Measurements from ENCODE around the gene PRR14.

DNA sequence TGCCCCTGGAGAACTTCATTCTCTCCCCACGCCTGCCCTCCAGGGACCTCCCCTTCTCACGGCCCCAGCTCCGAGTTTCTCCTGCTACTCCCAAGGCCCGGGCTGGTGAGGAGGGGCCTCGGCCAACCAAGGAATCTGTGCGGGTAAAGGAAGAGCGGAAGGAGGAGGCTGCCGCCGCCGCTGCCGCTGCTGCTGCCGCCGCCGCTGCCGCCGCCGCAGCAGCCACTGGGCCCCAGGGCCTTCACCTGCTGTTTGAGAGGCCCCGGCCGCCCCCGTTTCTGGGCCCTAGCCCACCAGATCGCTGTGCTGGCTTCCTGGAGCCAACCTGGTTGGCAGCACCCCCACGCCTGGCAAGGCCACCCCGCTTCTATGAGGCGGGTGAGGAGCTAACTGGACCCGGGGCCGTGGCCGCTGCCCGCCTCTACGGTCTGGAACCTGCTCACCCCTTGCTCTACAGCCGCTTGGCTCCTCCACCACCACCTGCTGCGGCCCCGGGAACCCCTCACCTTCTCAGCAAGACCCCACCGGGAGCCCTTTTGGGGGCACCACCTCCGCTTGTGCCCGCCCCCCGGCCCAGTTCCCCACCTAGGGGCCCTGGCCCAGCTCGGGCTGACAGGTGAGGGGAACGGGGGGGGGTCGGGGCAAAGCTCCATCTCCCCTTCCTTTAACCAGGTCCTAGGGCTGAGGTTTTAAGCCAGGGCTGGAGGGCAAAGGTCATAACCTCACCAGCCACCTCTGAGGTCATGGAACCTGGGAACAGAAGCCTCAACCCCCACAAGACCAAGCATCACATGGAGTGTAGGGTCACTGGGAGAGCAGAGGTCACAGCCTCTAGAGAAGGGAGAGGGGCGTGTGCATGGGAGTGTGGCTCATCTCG is 18.5 kb downstream of the PRR14 start:
- TF ChIP-seq, protein P1, sequence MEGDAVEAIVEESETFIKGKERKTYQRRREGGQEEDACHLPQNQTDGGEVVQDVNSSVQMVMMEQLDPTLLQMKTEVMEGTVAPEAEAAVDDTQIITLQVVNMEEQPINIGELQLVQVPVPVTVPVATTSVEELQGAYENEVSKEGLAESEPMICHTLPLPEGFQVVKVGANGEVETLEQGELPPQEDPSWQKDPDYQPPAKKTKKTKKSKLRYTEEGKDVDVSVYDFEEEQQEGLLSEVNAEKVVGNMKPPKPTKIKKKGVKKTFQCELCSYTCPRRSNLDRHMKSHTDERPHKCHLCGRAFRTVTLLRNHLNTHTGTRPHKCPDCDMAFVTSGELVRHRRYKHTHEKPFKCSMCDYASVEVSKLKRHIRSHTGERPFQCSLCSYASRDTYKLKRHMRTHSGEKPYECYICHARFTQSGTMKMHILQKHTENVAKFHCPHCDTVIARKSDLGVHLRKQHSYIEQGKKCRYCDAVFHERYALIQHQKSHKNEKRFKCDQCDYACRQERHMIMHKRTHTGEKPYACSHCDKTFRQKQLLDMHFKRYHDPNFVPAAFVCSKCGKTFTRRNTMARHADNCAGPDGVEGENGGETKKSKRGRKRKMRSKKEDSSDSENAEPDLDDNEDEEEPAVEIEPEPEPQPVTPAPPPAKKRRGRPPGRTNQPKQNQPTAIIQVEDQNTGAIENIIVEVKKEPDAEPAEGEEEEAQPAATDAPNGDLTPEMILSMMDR (IDR thresholded peaks at IDR 0.05): no peak
- no peak for TF ChIP-seq POLR2AphosphoS5 (IDR thresholded peaks at IDR 0.05)
- TF ChIP-seq POLR2A (IDR thresholded peaks at IDR 0.05): no peak
